Mesodermal cell (in vitro differentiated cells): ENCODE results near the gene MAGI2.
"Not testable (repeated sequence)": the region's sequence is repeated elsewhere in the genome, so short reads cannot be mapped to it uniquely, and the experiment has no call there.

Source experiments
- H3K27ac ChIP-seq: 2 replicates; pipeline ENCODE4 v1.7.0; 2013; ENCODE audit warnings: mild to moderate bottlenecking, low read depth, low read length, moderate library complexity; ENCODE audit not compliant: severe bottlenecking
- H3K36me3 ChIP-seq: 2 replicates; pipeline ENCODE4 v1.7.1; 2013; ENCODE audit warnings: mild to moderate bottlenecking, low read length, moderate library complexity; ENCODE audit not compliant: control insufficient read depth, insufficient read depth
- H3K4me1 ChIP-seq: one replicate; pipeline ENCODE4 v1.7.1; 2013; ENCODE audit warnings: mild to moderate bottlenecking, low read length; ENCODE audit not compliant: insufficient read depth, control insufficient read depth, poor library complexity, severe bottlenecking
- H3K4me3 ChIP-seq: 2 replicates; pipeline ENCODE4 v1.7.0; 2013; ENCODE audit warnings: low read length, control low read depth, mild to moderate bottlenecking; ENCODE audit not compliant: insufficient read depth, poor library complexity, severe bottlenecking; ENCODE audit errors: extremely low read depth
- H3K9me3 ChIP-seq: 2 replicates; pipeline ENCODE4 v1.7.1; 2013; ENCODE audit warnings: mild to moderate bottlenecking, low read length, moderate library complexity; ENCODE audit not compliant: control insufficient read depth
- WGBS, 2 experiments: methylation state at CpG; one replicate each; pipeline ENCODE4 v1.1.5; 2013; ENCODE audit warnings: missing lambda C conversion rate in 2 of 2; ENCODE audit not compliant: insufficient coverage in 2 of 2; 5-methylcytosine and 5-hydroxymethylcytosine counted together

MAGI2 gene

GRCh38 chr7:78503301-78503700 lies 950.2 kb downstream of the MAGI2 start:
- not testable (repeated sequence) for H3K4me3 ChIP-seq, H3K9me3 ChIP-seq, H3K27ac ChIP-seq, H3K36me3 ChIP-seq, H3K4me1 ChIP-seq
- no CpG with 5 or more reads among the region's 2 CpGs for WGBS, 2 experiments

GRCh38 chr7:78501064-78501463 lies 952.4 kb downstream of the MAGI2 start:
- WGBS, 2 experiments, result no CpG with 5 or more reads among the region's 2 CpGs
- Histone ChIP-seq H3K9me3 (no peaks in the 10 kb centered on the region), H3K4me3 (no peak overlapping the region)

GRCh38 chr7:78499971-78500370 lies 953.5 kb downstream of the MAGI2 start:
- no CpG with 5 or more reads among the region's 2 CpGs for WGBS, 2 experiments

More at GRCh38 chr7:78501064-78501463, 952.4 kb downstream of the MAGI2 start:
- no peaks in the 10 kb centered on the region for H3K4me1 ChIP-seq
- no peak overlapping the region for H3K27ac ChIP-seq
- H3K36me3 ChIP-seq, result no peaks in the 10 kb centered on the region

GRCh38 chr7:78499283-78499682 lies 954.2 kb downstream of the MAGI2 start:
- 88% methylated on average over 1 of the region's 2 CpGs; no CpG with 5 or more reads in 1 of the 2 experiments for WGBS, 2 experiments
- no peaks in the 10 kb centered on the region for H3K9me3 ChIP-seq
- H3K4me3 ChIP-seq, result no peak overlapping the region
- H3K27ac ChIP-seq, result no peak overlapping the region
- H3K4me1 ChIP-seq, result no peaks in the 10 kb centered on the region
- no peaks in the 10 kb centered on the region for H3K36me3 ChIP-seq

More at GRCh38 chr7:78499971-78500370, 953.5 kb downstream of the MAGI2 start:
- Histone ChIP-seq H3K4me3 (no peak overlapping the region), H3K27ac (no peak overlapping the region), H3K4me1 (no peaks in the 10 kb centered on the region), H3K36me3 (no peaks in the 10 kb centered on the region), H3K9me3 (no peaks in the 10 kb centered on the region)

- WGBS, 2 experiments, result no CpG with 5 or more reads among the region's 4 CpGs
- H3K36me3 ChIP-seq, result no peaks in the 10 kb centered on the region
Measured at GRCh38 chr7:78497728-78498427, 955.6 kb downstream of the MAGI2 start.

GRCh38 chr7:78496096-78496630 lies 957.3 kb downstream of the MAGI2 start:
- no peaks in the 10 kb centered on the region for H3K4me1 ChIP-seq
- 47 to 100% methylated on average over 1 to 2 of the region's 4 CpGs for WGBS, 2 experiments
- no peak overlapping the region for H3K27ac ChIP-seq
- no peaks in the 10 kb centered on the region for H3K36me3 ChIP-seq
- no peak overlapping the region for H3K4me3 ChIP-seq
- no peaks in the 10 kb centered on the region for H3K9me3 ChIP-seq

More at GRCh38 chr7:78497728-78498427, 955.6 kb downstream of the MAGI2 start:
- Histone ChIP-seq H3K4me1 (no peaks in the 10 kb centered on the region), H3K9me3 (no peaks in the 10 kb centered on the region), H3K4me3 (no peak overlapping the region), H3K27ac (no peak overlapping the region)

- Histone ChIP-seq H3K9me3 (no peaks in the 10 kb centered on the region), H3K4me3 (no peak overlapping the region), H3K27ac (no peak overlapping the region), H3K4me1 (no peaks in the 10 kb centered on the region), H3K36me3 (no peaks in the 10 kb centered on the region)
- 80 to 88% methylated on average over 1 of the region's 3 CpGs for WGBS, 2 experiments
Measured at GRCh38 chr7:78493401-78493800, 960.1 kb downstream of the MAGI2 start.

GRCh38 chr7:78492146-78492545 lies 961.3 kb downstream of the MAGI2 start:
- no peaks in the 10 kb centered on the region for H3K4me1 ChIP-seq
- no peak overlapping the region for H3K27ac ChIP-seq
- WGBS, 2 experiments, result no CpG with 5 or more reads among the region's 1 CpG
- H3K4me3 ChIP-seq, result no peak overlapping the region
- H3K9me3 ChIP-seq, result no peaks in the 10 kb centered on the region
- no peaks in the 10 kb centered on the region for H3K36me3 ChIP-seq

- H3K4me3 ChIP-seq, result no peak overlapping the region
Measured at GRCh38 chr7:78490524-78490923, 962.9 kb downstream of the MAGI2 start.

GRCh38 chr7:78489476-78490240 lies 963.8 kb downstream of the MAGI2 start:
- H3K4me3 ChIP-seq, result no peak overlapping the region
- no peak overlapping the region for H3K27ac ChIP-seq
- H3K36me3 ChIP-seq, result no peaks in the 10 kb centered on the region
- no peaks in the 10 kb centered on the region for H3K4me1 ChIP-seq
- 92 to 95% methylated on average over 2 of the region's 5 CpGs for WGBS, 2 experiments
- H3K9me3 ChIP-seq, result no peaks in the 10 kb centered on the region

More at GRCh38 chr7:78490524-78490923, 962.9 kb downstream of the MAGI2 start:
- Histone ChIP-seq H3K36me3 (no peaks in the 10 kb centered on the region), H3K27ac (no peak overlapping the region), H3K4me1 (no peaks in the 10 kb centered on the region), H3K9me3 (no peaks in the 10 kb centered on the region)

- Histone ChIP-seq H3K4me1 (no peaks in the 10 kb centered on the region), H3K4me3 (no peak overlapping the region), H3K36me3 (no peaks in the 10 kb centered on the region), H3K9me3 (no peaks in the 10 kb centered on the region), H3K27ac (no peak overlapping the region)
- 64 to 100% methylated on average over 1 to 2 of the region's 5 CpGs for WGBS, 2 experiments
Measured at GRCh38 chr7:78487464-78487863, 966.0 kb downstream of the MAGI2 start.
